Measurements from ENCODE around the gene HVCN1. TPM values are rescaled to one million over a fixed set of nuclear protein-coding genes. Genes with fewer than 3 reads are reported as not detected.

HVCN1 gene
- total RNA-seq, 4 donors from 2014 or later, result 4.5 to 13.8 (median 9.6) TPM

- no peaks in the 10 kb centered on the region for H3K9me3 ChIP-seq
- H3K4me1 ChIP-seq, result peaks cover 0 to 21% (median 0%) of the 10 kb centered on the region in 4 donors
- 52 to 60% methylated on average over 19 to 20 of the region's 20 CpGs for WGBS, 2 donors
- H3K36me3 ChIP-seq, result no peaks in the 10 kb centered on the region
- H3K4me3 ChIP-seq, result peak overlapping the region in 2 of 4 donors; percentile 2 to 14
- TF ChIP-seq EP300 (IDR thresholded peaks at IDR 0.05), result peak in 1 of 2 donors; percentile 27
- peak; percentile 35 to 66 (median 60) for TF ChIP-seq CTCF (IDR thresholded peaks at IDR 0.05)
- TF ChIP-seq POLR2A (IDR thresholded peaks at IDR 0.05), result no peak
- H3K27me3 ChIP-seq, result no peaks in the 10 kb centered on the region
- peak overlapping the region in 2 of 4 donors; percentile 8 to 11 for H3K27ac ChIP-seq
- DNase-seq (ENCODE audit: low spot score in 2 of 2), result peak; percentile 37 to 56
Observed at GRCh38 chr12:110698171-110698902, 9.4 kb upstream of the HVCN1 start.

GRCh38 chr12:110697236-110697635, 8.3 kb upstream of the HVCN1 start:
- peaks cover 0 to 21% (median 0%) of the 10 kb centered on the region in 4 donors for H3K4me1 ChIP-seq
- H3K27me3 ChIP-seq, result no peaks in the 10 kb centered on the region
- no peak overlapping the region for H3K27ac ChIP-seq
- no peaks in the 10 kb centered on the region for H3K9me3 ChIP-seq
- no peak overlapping the region for H3K4me3 ChIP-seq
- TF ChIP-seq CTCF (IDR thresholded peaks at IDR 0.05) (no peak), POLR2A (IDR thresholded peaks at IDR 0.05) (no peak), EP300 (IDR thresholded peaks at IDR 0.05) (no peak)
- 78 to 82% methylated on average over 2 of the region's 2 CpGs for WGBS, 2 donors
- H3K36me3 ChIP-seq, result no peaks in the 10 kb centered on the region
- no peak for DNase-seq (ENCODE audit: low spot score in 2 of 2)

GRCh38 chr12:110696283-110696682, 7.4 kb upstream of the HVCN1 start:
- Histone ChIP-seq H3K27me3 (no peaks in the 10 kb centered on the region), H3K4me3 (no peak overlapping the region), H3K9me3 (no peaks in the 10 kb centered on the region), H3K27ac (no peak overlapping the region), H3K4me1 (peaks cover 0 to 21% (median 0%) of the 10 kb centered on the region in 4 donors), H3K36me3 (no peaks in the 10 kb centered on the region)
- TF ChIP-seq POLR2A (IDR thresholded peaks at IDR 0.05) (no peak), EP300 (IDR thresholded peaks at IDR 0.05) (no peak)
- WGBS, 2 donors, result 82 to 96% methylated on average over 3 of the region's 3 CpGs
- no peak for DNase-seq (ENCODE audit: low spot score in 2 of 2)

GRCh38 chr12:110694330-110694901, 5.5 kb upstream of the HVCN1 start:
- no peaks in the 10 kb centered on the region for H3K27me3 ChIP-seq
- peak overlapping the region in 1 of 4 donors; percentile 53 for H3K27ac ChIP-seq
- no peaks in the 10 kb centered on the region for H3K9me3 ChIP-seq
- no peaks in the 10 kb centered on the region for H3K36me3 ChIP-seq
- H3K4me3 ChIP-seq, result no peak overlapping the region
- H3K4me1 ChIP-seq, result peaks cover 0 to 26% (median 3%) of the 10 kb centered on the region in 4 donors
- 73 to 75% methylated on average over 12 of the region's 12 CpGs for WGBS, 2 donors
- DNase-seq (ENCODE audit: low spot score in 2 of 2), result peak in 1 of 2 donors; percentile 12
- TF ChIP-seq CTCF (IDR thresholded peaks at IDR 0.05), result no peak
- TF ChIP-seq EP300 (IDR thresholded peaks at IDR 0.05), result no peak
- TF ChIP-seq POLR2A (IDR thresholded peaks at IDR 0.05), result no peak

GRCh38 chr12:110693731-110694130, 4.8 kb upstream of the HVCN1 start:
- Histone ChIP-seq H3K36me3 (no peaks in the 10 kb centered on the region), H3K4me3 (no peak overlapping the region), H3K27me3 (no peaks in the 10 kb centered on the region), H3K27ac (peak overlapping the region in 2 of 4 donors; percentile 28 to 53), H3K4me1 (peaks cover 0 to 22% (median 3%) of the 10 kb centered on the region in 4 donors), H3K9me3 (no peaks in the 10 kb centered on the region)
- 45 to 49% methylated on average over 7 of the region's 7 CpGs for WGBS, 2 donors
- TF ChIP-seq EP300 (IDR thresholded peaks at IDR 0.05) (peak in 1 of 2 donors; percentile 52), POLR2A (IDR thresholded peaks at IDR 0.05) (no peak)
- peak in 1 of 2 donors; percentile 51 for DNase-seq (ENCODE audit: low spot score in 2 of 2)

GRCh38 chr12:110690127-110690430, 1.2 kb upstream of the HVCN1 start:
- Histone ChIP-seq H3K4me3 (peak overlapping the region in 1 of 4 donors; percentile 67), H3K36me3 (peaks cover 0 to 6% (median 0%) of the 10 kb centered on the region in 3 donors), H3K4me1 (peaks cover 0 to 20% (median 8%) of the 10 kb centered on the region in 4 donors), H3K27me3 (no peaks in the 10 kb centered on the region), H3K27ac (peak overlapping the region in 2 of 4 donors; percentile 82 to 83), H3K9me3 (no peaks in the 10 kb centered on the region)
- 80 to 88% methylated on average over 4 of the region's 4 CpGs for WGBS, 2 donors
- no peak for TF ChIP-seq EP300 (IDR thresholded peaks at IDR 0.05)
- TF ChIP-seq CTCF (IDR thresholded peaks at IDR 0.05), result no peak
- TF ChIP-seq POLR2A (IDR thresholded peaks at IDR 0.05), result no peak
- DNase-seq (ENCODE audit: low spot score in 2 of 2), result no peak
